ENCODE measurements around the gene SRMS.

Gene SRMS

GRCh38 chr20:63564036-63564810, 16.7 kb upstream of the SRMS start:
- no peaks in the 10 kb centered on the region for H3K9me3 ChIP-seq (ENCODE audit: control extremely low read depth in 1 of 5, control insufficient read depth in 4 of 5, insufficient read depth in 2 of 5, low read depth in 1 of 5, low read length in 4 of 5)
- peaks cover 0 to 25% (median 25%) of the 10 kb centered on the region in 4 experiments for H3K4me1 ChIP-seq (ENCODE audit: control extremely low read depth in 1 of 4, control insufficient read depth in 4 of 4, insufficient read depth in 4 of 4, low read length in 3 of 4)
- POLR2A ChIA-PET = interaction anchor here (1.3 kb wide), 1 partner anchor 26 kb away, joined by 5 read pairs; the partner anchor contains the start of gene PTK6
- peaks cover 0 to 13% (median 0%) of the 10 kb centered on the region in 4 experiments for H3K36me3 ChIP-seq (ENCODE audit: control insufficient read depth in 4 of 4, insufficient read depth in 4 of 4, low read length in 3 of 4)
- WGBS (ENCODE audit: insufficient coverage) = 96% methylated on average over 60 of the region's 62 CpGs
- CTCF ChIA-PET = interaction anchor here (0.9 to 1.7 kb wide), 3 partner anchors 9 to 26 kb away, joined by 3 to 7 read pairs (median 6); partner anchors contain the start of gene PTK6
- no peak overlapping the region for H3K27ac ChIP-seq (ENCODE audit: insufficient read depth in 1 of 2, low read depth in 1 of 2, low read length in 2 of 2, poor library complexity in 1 of 2, severe bottlenecking in 2 of 2)
- no peak overlapping the region for H3K4me3 ChIP-seq (ENCODE audit: control insufficient read depth in 1 of 7, extremely low read depth in 1 of 7, insufficient read depth in 4 of 7, low read depth in 2 of 7, low read length in 6 of 7)
- DNase-seq = no peak
- peaks cover 0 to 24% (median 4%) of the 10 kb centered on the region in 5 experiments for H3K27me3 ChIP-seq (replicated peaks in 2 of 5; ENCODE audit: control insufficient read depth in 4 of 5, insufficient read depth in 5 of 5, low read length in 4 of 5)

DNA sequence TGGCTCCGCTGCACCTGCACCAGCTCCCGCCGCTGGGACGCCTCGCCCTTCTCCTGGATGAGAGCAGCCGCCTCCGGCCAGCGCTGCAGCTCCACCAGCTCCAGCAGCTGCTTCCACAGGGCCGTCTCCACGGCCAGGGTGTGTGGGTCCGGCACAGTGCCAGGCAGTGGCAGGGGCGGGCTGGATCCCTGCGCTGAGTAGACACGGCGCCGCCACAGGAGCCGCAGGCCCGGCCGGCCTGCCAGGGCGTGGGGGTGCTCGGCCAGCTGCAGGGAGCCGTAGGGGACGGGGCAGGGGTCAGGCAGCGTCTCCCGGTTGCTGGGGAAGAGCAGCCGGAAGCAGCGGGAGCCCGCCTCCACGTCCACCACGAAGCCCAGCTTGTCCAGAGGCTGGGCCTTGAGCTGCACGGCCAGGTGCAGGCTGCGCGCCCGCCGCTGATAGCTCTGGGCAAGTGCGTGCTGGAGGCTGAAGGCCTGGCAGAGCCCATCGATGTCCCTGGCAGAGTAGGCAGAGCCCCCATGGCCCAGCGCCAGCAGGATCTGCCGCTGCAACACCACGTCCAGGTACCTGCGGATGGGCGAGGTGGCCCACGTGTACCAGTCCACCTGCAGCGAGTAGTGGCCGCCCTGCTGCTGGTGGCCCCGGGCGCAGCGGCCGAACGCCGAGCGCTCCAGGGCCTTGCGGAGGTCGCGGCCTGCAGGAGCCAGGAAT, 15.8 kb upstream of the SRMS start:
- no peak for DNase-seq
- WGBS (ENCODE audit: insufficient coverage) = 97% methylated on average over 47 of the region's 55 CpGs
- Histone ChIP-seq H3K36me3 (ENCODE audit: control insufficient read depth in 4 of 4, insufficient read depth in 4 of 4, low read length in 3 of 4) (peaks cover 0 to 13% (median 0%) of the 10 kb centered on the region in 4 experiments), H3K9me3 (ENCODE audit: control extremely low read depth in 1 of 5, control insufficient read depth in 4 of 5, insufficient read depth in 2 of 5, low read depth in 1 of 5, low read length in 4 of 5) (no peaks in the 10 kb centered on the region), H3K27me3 (replicated peaks in 2 of 5; ENCODE audit: control insufficient read depth in 4 of 5, insufficient read depth in 5 of 5, low read length in 4 of 5) (peaks cover 0 to 16% (median under 1%) of the 10 kb centered on the region in 5 experiments), H3K4me3 (ENCODE audit: control insufficient read depth in 1 of 7, extremely low read depth in 1 of 7, insufficient read depth in 4 of 7, low read depth in 2 of 7, low read length in 6 of 7) (no peak overlapping the region), H3K27ac (ENCODE audit: insufficient read depth in 1 of 2, low read depth in 1 of 2, low read length in 2 of 2, poor library complexity in 1 of 2, severe bottlenecking in 2 of 2) (no peak overlapping the region), H3K4me1 (ENCODE audit: control extremely low read depth in 1 of 4, control insufficient read depth in 4 of 4, insufficient read depth in 4 of 4, low read length in 3 of 4) (peaks cover 0 to 18% (median 16%) of the 10 kb centered on the region in 4 experiments)
- POLR2A ChIA-PET = interaction anchor here (0.8 kb wide), 1 partner anchor 20 kb away, joined by 3 read pairs; no protein-coding TSS in a partner anchor
- CTCF ChIA-PET = interaction anchor here (0.9 to 1.0 kb wide), 2 partner anchors 9 to 17 kb away, joined by 3 to 4 read pairs; no protein-coding TSS in a partner anchor

DNA sequence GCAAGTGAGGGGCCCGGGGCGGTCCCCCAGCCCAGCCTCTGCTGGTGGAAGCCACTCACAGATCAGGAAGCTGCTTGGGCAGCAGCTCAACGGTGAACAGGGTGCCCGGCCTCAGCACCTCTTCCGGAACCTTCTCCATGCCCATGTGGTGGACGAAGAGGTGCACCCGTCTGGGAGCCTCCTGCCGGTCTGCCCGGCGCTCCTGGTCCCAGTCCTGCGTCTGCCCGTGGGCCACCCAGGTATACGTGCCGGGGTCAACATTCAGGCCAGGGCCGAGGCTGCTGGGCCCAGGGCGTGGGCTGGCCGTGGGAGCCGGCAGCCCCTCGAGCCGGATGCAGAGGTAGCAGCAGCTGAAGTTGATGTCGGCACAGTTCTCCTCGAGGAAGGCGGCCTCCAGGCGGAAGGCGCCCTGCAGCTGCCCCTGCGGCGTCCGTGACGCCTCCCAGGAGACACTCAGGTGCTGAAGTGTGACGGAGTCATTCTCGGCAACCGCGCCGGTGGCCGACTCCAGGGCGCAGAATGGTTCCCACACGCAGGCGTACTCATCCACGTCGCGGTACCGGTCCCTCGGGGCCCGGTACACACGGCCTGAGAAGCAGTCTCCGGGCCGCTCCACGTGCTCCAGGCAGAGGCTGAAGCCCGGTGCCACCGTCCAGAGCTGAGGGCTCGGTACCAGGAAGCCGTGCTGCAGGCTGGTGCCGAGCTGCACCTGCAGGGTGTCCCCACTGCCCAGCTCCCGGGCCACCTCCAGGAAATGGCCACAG, 15.1 kb upstream of the SRMS start:
- H3K27ac ChIP-seq (ENCODE audit: insufficient read depth in 1 of 2, low read depth in 1 of 2, low read length in 2 of 2, poor library complexity in 1 of 2, severe bottlenecking in 2 of 2) = no peak overlapping the region
- POLR2A ChIA-PET = interaction anchor here (0.8 kb wide), 1 partner anchor 19 kb away, joined by 3 read pairs; no protein-coding TSS in a partner anchor
- WGBS (ENCODE audit: insufficient coverage) = 98% methylated on average over 48 of the region's 54 CpGs
- no peaks in the 10 kb centered on the region for H3K9me3 ChIP-seq (ENCODE audit: control extremely low read depth in 1 of 5, control insufficient read depth in 4 of 5, insufficient read depth in 2 of 5, low read depth in 1 of 5, low read length in 4 of 5)
- peaks cover 0 to 11% (median 9%) of the 10 kb centered on the region in 4 experiments for H3K4me1 ChIP-seq (ENCODE audit: control extremely low read depth in 1 of 4, control insufficient read depth in 4 of 4, insufficient read depth in 4 of 4, low read length in 3 of 4)
- H3K4me3 ChIP-seq (ENCODE audit: control insufficient read depth in 1 of 7, extremely low read depth in 1 of 7, insufficient read depth in 4 of 7, low read depth in 2 of 7, low read length in 6 of 7) = no peak overlapping the region
- H3K36me3 ChIP-seq (ENCODE audit: control insufficient read depth in 4 of 4, insufficient read depth in 4 of 4, low read length in 3 of 4) = peaks cover 0 to 13% (median 0%) of the 10 kb centered on the region in 4 experiments
- CTCF ChIA-PET = interaction anchor here (0.9 to 1.7 kb wide), 4 partner anchors 8 to 18 kb away, joined by 3 to 4 read pairs (median 4); no protein-coding TSS in a partner anchor
- peaks cover 0 to 16% (median 0%) of the 10 kb centered on the region in 5 experiments for H3K27me3 ChIP-seq (replicated peaks in 2 of 5; ENCODE audit: control insufficient read depth in 4 of 5, insufficient read depth in 5 of 5, low read length in 4 of 5)
- no peak for DNase-seq

- Histone ChIP-seq H3K36me3 (ENCODE audit: control insufficient read depth in 4 of 4, insufficient read depth in 4 of 4, low read length in 3 of 4) (peaks cover 0 to 13% (median 0%) of the 10 kb centered on the region in 4 experiments), H3K4me3 (ENCODE audit: control insufficient read depth in 1 of 7, extremely low read depth in 1 of 7, insufficient read depth in 4 of 7, low read depth in 2 of 7, low read length in 6 of 7) (no peak overlapping the region), H3K9me3 (ENCODE audit: control extremely low read depth in 1 of 5, control insufficient read depth in 4 of 5, insufficient read depth in 2 of 5, low read depth in 1 of 5, low read length in 4 of 5) (no peaks in the 10 kb centered on the region), H3K4me1 (ENCODE audit: control extremely low read depth in 1 of 4, control insufficient read depth in 4 of 4, insufficient read depth in 4 of 4, low read length in 3 of 4) (peaks cover 0 to 2% (median under 1%) of the 10 kb centered on the region in 4 experiments), H3K27me3 (replicated peaks in 2 of 5; ENCODE audit: control insufficient read depth in 4 of 5, insufficient read depth in 5 of 5, low read length in 4 of 5) (peaks cover 0 to 16% (median 0%) of the 10 kb centered on the region in 5 experiments), H3K27ac (ENCODE audit: insufficient read depth in 1 of 2, low read depth in 1 of 2, low read length in 2 of 2, poor library complexity in 1 of 2, severe bottlenecking in 2 of 2) (no peak overlapping the region)
- no peak for DNase-seq
- WGBS (ENCODE audit: insufficient coverage) = 93% methylated on average over 34 of the region's 36 CpGs
- ChIA-PET CTCF (interaction anchor here (0.9 to 1.7 kb wide), 4 partner anchors 11 to 19 kb away, joined by 3 to 4 read pairs (median 4); no protein-coding TSS in a partner anchor), POLR2A (no interaction called here)
Measured at GRCh38 chr20:63561624-63562396, 14.3 kb upstream of the SRMS start.

- Histone ChIP-seq H3K9me3 (ENCODE audit: control extremely low read depth in 1 of 5, control insufficient read depth in 4 of 5, insufficient read depth in 2 of 5, low read depth in 1 of 5, low read length in 4 of 5) (no peaks in the 10 kb centered on the region), H3K27me3 (replicated peaks in 2 of 5; ENCODE audit: control insufficient read depth in 4 of 5, insufficient read depth in 5 of 5, low read length in 4 of 5) (peaks cover 0 to 16% (median 0%) of the 10 kb centered on the region in 5 experiments), H3K36me3 (ENCODE audit: control insufficient read depth in 4 of 4, insufficient read depth in 4 of 4, low read length in 3 of 4) (peaks cover 0 to 13% (median 0%) of the 10 kb centered on the region in 4 experiments), H3K27ac (ENCODE audit: insufficient read depth in 1 of 2, low read depth in 1 of 2, low read length in 2 of 2, poor library complexity in 1 of 2, severe bottlenecking in 2 of 2) (no peak overlapping the region), H3K4me1 (ENCODE audit: control extremely low read depth in 1 of 4, control insufficient read depth in 4 of 4, insufficient read depth in 4 of 4, low read length in 3 of 4) (no peaks in the 10 kb centered on the region), H3K4me3 (ENCODE audit: control insufficient read depth in 1 of 7, extremely low read depth in 1 of 7, insufficient read depth in 4 of 7, low read depth in 2 of 7, low read length in 6 of 7) (no peak overlapping the region)
- WGBS (ENCODE audit: insufficient coverage) = over 99% methylated on average over 22 of the region's 26 CpGs
- ChIA-PET CTCF (interaction anchor here (0.9 to 1.7 kb wide), 5 partner anchors 8 to 97 kb away, joined by 3 to 4 read pairs (median 3); partner anchors contain the start of gene RTEL1), POLR2A (no interaction called here)
- DNase-seq = no peak
Measured at GRCh38 chr20:63560856-63561609, 13.5 kb upstream of the SRMS start.

Data from common myeloid progenitor, CD34-positive (primary cell).